Activated B cell treated with CpG ODN at 0.5 μM for 24 hours (primary cell): ENCODE measurements around the gene PIGM. TPM values are rescaled to one million over a fixed set of nuclear protein-coding genes. Genes with fewer than 3 reads are reported as not detected.

ENCODE experiments used
- ATAC-seq: fragments of 200-7000 bp; cut with Tn5 transposase; one replicate; pipeline ENCODE4 v1.10.0; 2021; ENCODE audit warnings: low read depth, mild to moderate bottlenecking, moderate library complexity
- CTCF ChIA-PET: fragments of 350-600 bp; sonication (Branson Sonifier 250); formaldehyde crosslinking; loops from one replicate; lab custom pipeline; 2021; ENCODE audit warnings: antibody characterized with exemption; lab: Charles Lee
- POLR2A ChIA-PET: fragments of 350-600 bp; sonication (Branson Sonifier 250); formaldehyde crosslinking; loops from one replicate; lab custom pipeline; 2021; ENCODE audit warnings: antibody characterized with exemption; lab: Charles Lee
- DNase-seq: peaks from one replicate; pipeline ENCODE4 v3.0.0; 2022
- H3K27ac Mint-ChIP-seq: one replicate; pipeline ENCODE4 v1.8.0; 2020; ENCODE audit warnings: mixed read lengths
- H3K27me3 Mint-ChIP-seq: one replicate; pipeline ENCODE4 v1.8.0; 2021; ENCODE audit warnings: mixed read lengths
- H3K36me3 Mint-ChIP-seq: one replicate; pipeline ENCODE4 v1.8.0; 2021; ENCODE audit warnings: low read depth, mixed read lengths
- H3K4me1 Mint-ChIP-seq: one replicate; pipeline ENCODE4 v1.8.0; 2021; ENCODE audit warnings: mixed read lengths
- H3K4me3 Mint-ChIP-seq: one replicate; pipeline ENCODE4 v1.8.0; 2020; ENCODE audit warnings: mild to moderate bottlenecking, mixed read lengths
- H3K9me3 Mint-ChIP-seq: one replicate; pipeline ENCODE4 v1.8.0; 2020; ENCODE audit warnings: mixed read lengths
- intact Hi-C: fragments of 100-400 bp; cut with micrococcal nuclease; formaldehyde crosslinking; loops from one replicate; pipeline ENCODE4 v1.15.1; 2024
- total RNA-seq: library from RNA; stranded (reverse); gene quantifications from 2 replicates; pipeline ENCODE4 v1.2.3, GENCODE V29; 2022
- TF ChIP-seq, protein P1 (sequence below): fragments of 200-600 bp; IDR thresholded peaks from one replicate; pipeline ENCODE4 v1.8.0; 2022; ENCODE audit warnings: antibody characterized with exemption, mild to moderate bottlenecking

The PIGM gene
- total RNA-seq, 1 donor from 2014 or later: 5.3 TPM

DNA sequence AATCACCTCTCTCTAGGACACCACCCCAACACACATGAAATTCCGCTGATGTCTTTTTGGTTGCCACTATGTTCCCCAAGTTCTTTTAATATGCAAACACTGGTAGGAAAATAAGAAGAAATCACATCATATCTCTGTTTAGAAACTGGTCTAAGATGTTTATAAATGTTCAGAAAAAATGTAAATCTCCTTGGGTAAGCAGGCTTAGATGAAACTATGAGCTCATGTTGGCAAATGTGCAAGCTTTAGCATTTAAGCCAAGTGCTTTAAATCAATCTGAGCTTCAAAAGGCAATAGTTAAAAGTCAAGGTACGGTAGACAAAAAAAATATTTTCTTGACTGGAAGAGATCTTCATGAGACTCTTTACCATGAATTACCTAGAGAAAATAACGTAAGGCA is 52.5 kb downstream of the PIGM start:
- H3K4me3 Mint-ChIP-seq: no peak overlapping the region
- peaks cover 25% of the 10 kb centered on the region for H3K27me3 Mint-ChIP-seq
- TF ChIP-seq, protein P1, sequence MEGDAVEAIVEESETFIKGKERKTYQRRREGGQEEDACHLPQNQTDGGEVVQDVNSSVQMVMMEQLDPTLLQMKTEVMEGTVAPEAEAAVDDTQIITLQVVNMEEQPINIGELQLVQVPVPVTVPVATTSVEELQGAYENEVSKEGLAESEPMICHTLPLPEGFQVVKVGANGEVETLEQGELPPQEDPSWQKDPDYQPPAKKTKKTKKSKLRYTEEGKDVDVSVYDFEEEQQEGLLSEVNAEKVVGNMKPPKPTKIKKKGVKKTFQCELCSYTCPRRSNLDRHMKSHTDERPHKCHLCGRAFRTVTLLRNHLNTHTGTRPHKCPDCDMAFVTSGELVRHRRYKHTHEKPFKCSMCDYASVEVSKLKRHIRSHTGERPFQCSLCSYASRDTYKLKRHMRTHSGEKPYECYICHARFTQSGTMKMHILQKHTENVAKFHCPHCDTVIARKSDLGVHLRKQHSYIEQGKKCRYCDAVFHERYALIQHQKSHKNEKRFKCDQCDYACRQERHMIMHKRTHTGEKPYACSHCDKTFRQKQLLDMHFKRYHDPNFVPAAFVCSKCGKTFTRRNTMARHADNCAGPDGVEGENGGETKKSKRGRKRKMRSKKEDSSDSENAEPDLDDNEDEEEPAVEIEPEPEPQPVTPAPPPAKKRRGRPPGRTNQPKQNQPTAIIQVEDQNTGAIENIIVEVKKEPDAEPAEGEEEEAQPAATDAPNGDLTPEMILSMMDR: no peak
- no peaks in the 10 kb centered on the region for H3K9me3 Mint-ChIP-seq
- H3K27ac Mint-ChIP-seq: no peak overlapping the region
- ChIA-PET POLR2A (no interaction called here), CTCF (no interaction called here)
- intact Hi-C loops: no loop called here
- no peak for DNase-seq
- no peaks in the 10 kb centered on the region for H3K36me3 Mint-ChIP-seq
- no peak for ATAC-seq
- no peaks in the 10 kb centered on the region for H3K4me1 Mint-ChIP-seq

DNA sequence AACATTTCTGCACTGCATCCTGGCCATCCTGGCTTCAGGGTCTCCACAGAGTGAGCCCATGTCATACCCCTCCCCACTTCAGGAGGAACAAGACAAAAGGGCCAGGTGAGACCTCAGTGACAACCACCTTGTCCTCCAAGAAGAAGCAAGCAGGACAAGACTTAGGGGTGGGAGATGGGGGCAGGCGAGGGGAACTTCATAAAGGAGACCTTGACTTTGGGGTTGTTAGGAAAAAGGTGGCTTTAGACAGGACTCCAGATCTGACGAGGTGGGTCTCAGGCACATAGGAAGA is 53.7 kb downstream of the PIGM start:
- DNase-seq (no peak), ATAC-seq (no peak)
- ChIA-PET POLR2A (no interaction called here), CTCF (no interaction called here)
- Mint-ChIP-seq H3K4me3 (no peak overlapping the region), H3K27ac (no peak overlapping the region), H3K4me1 (no peaks in the 10 kb centered on the region), H3K36me3 (no peaks in the 10 kb centered on the region), H3K9me3 (no peaks in the 10 kb centered on the region), H3K27me3 (peaks cover 19% of the 10 kb centered on the region)
- TF ChIP-seq, protein P1: no peak
- intact Hi-C loops: no loop called here

DNA sequence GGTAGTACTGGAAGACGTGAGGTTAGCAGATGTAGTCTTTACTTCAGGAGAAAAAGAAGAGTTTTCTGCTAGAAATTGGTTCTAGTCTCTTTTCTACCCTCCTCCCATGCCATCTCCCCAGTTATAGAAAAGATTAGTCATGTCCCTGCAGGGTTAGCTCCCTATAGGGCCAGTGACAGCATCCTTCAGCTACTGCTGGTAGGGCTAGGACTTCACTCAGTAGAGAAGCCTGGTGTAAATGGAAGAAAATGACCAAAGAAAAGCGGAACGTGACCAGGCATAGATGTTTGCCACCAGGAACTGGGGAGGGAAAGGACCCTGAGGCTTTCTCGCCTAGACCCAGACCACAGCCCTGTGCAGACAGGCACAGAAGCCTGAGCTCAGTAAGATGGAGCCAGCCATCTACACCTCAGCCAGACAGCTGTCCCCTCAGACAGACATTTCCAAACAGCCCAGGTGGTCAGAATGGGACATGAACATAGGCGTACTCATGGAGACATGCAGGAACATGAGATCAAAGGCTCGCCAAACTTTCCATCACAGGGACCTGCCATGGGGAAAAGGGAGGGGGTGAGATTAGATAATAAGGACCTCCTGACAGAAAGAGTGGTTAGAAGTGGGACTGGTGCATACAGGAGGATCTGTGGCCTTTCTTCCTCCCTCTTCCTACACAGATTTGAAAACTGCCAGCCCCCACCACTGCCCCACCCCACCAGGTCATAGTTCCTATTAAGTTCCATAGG is 54.3 kb downstream of the PIGM start:
- ChIA-PET POLR2A (no interaction called here), CTCF (no interaction called here)
- H3K36me3 Mint-ChIP-seq: no peaks in the 10 kb centered on the region
- H3K27me3 Mint-ChIP-seq: peaks cover 17% of the 10 kb centered on the region
- no peaks in the 10 kb centered on the region for H3K9me3 Mint-ChIP-seq
- intact Hi-C loops: no loop called here
- no peaks in the 10 kb centered on the region for H3K4me1 Mint-ChIP-seq
- no peak for ATAC-seq
- H3K27ac Mint-ChIP-seq: no peak overlapping the region
- TF ChIP-seq, protein P1: no peak
- DNase-seq: no peak
- H3K4me3 Mint-ChIP-seq: no peak overlapping the region

Other genes with a start within 250 kb of the PIGM start
- not detected in 2 replicates for gene FCRL6, start 229.6 kb downstream of the PIGM start, total RNA-seq
- 0.27 TPM in 2 replicates for gene SLAMF8, start 205.1 kb downstream of the PIGM start, total RNA-seq
- gene VSIG8, start 169.3 kb downstream of the PIGM start, total RNA-seq: not detected in 2 replicates
- 1.2 and 1.8 TPM in 2 replicates for gene CFAP45, start 131.8 kb downstream of the PIGM start, total RNA-seq
- gene TAGLN2, start 106.5 kb downstream of the PIGM start, total RNA-seq: 327 and 364 TPM in 2 replicates
- not detected in 2 replicates for gene IGSF9, start 86.4 kb downstream of the PIGM start, total RNA-seq
- not detected in 2 replicates for gene SLAMF9, start 77.8 kb downstream of the PIGM start, total RNA-seq
- gene KCNJ10, start 38.2 kb upstream of the PIGM start, total RNA-seq: not detected in 2 replicates
- not detected in 2 replicates for gene KCNJ9, start 49.5 kb upstream of the PIGM start, total RNA-seq
- gene IGSF8, start 66.6 kb upstream of the PIGM start, total RNA-seq: 25.4 and 27.9 TPM in 2 replicates
- not detected in 2 replicates for gene ATP1A2, start 83.8 kb upstream of the PIGM start, total RNA-seq
- not detected in 2 replicates for gene ATP1A4, start 119.6 kb upstream of the PIGM start, total RNA-seq
- not detected in 2 replicates for gene CASQ1, start 158.6 kb upstream of the PIGM start, total RNA-seq
- gene PEA15, start 173.4 kb upstream of the PIGM start, total RNA-seq: 107 and 111 TPM in 2 replicates
- 155 and 172 TPM in 2 replicates for gene DCAF8, start 230.6 kb upstream of the PIGM start, total RNA-seq